Mammary epithelial cell (primary cell): Measurements from ENCODE around the gene TRA2B.

Experiments
- EZH2 ChIP-seq: IDR thresholded peaks from 2 replicates; pipeline ENCODE4 v1.6.1; 2012; ENCODE audit warnings: low read length, inconsistent platforms, borderline replicate concordance
- TF ChIP-seq, protein P1 (sequence below), 2 donors: IDR thresholded peaks in 1 of 2; conservative IDR thresholded peaks in 1 of 2; 2 replicates each; pipeline ENCODE4 v1.5.1; 2011 to 2012; ENCODE audit warnings: inconsistent platforms in 2 of 2, low read length in 2 of 2, mild to moderate bottlenecking in 2 of 2, control low read depth in 1 of 2, low read depth in 1 of 2; ENCODE audit not compliant: insufficient read depth in 1 of 2; ENCODE audit errors: extremely low read depth in 1 of 2

DNA sequence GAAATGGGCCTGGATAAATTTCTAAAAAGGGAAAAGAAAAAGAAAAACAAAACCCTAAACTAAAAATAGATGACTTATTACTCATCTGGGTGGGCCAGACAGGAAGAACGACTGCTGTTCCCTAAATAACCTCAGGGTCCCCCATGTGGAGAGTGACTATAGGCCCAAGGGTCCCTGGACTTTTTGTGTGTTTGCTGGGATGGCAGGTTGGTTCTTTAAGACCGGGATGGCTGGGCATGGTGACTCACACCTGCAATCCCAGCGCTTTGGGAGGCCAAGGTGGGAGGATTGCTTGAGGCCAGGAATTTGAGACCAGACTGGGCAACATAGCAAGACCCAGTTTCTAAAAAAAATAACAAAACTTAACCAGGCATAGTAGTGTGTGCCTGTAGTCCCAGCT, 43.8 kb upstream of the TRA2B start:
- TF ChIP-seq EZH2, result no peak
- TF ChIP-seq, protein P1, sequence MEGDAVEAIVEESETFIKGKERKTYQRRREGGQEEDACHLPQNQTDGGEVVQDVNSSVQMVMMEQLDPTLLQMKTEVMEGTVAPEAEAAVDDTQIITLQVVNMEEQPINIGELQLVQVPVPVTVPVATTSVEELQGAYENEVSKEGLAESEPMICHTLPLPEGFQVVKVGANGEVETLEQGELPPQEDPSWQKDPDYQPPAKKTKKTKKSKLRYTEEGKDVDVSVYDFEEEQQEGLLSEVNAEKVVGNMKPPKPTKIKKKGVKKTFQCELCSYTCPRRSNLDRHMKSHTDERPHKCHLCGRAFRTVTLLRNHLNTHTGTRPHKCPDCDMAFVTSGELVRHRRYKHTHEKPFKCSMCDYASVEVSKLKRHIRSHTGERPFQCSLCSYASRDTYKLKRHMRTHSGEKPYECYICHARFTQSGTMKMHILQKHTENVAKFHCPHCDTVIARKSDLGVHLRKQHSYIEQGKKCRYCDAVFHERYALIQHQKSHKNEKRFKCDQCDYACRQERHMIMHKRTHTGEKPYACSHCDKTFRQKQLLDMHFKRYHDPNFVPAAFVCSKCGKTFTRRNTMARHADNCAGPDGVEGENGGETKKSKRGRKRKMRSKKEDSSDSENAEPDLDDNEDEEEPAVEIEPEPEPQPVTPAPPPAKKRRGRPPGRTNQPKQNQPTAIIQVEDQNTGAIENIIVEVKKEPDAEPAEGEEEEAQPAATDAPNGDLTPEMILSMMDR (conservative IDR thresholded peaks at IDR 0.05 in 1 of 2, IDR thresholded peaks at IDR 0.05 in 1 of 2; ENCODE audit: extremely low read depth in 1 of 2, insufficient read depth in 1 of 2, low read depth in 1 of 2, low read length in 2 of 2), result no peak
